CD1c-positive myeloid dendritic cell (primary cell): ENCODE results near the gene SLC17A5.
A peak's percentile ranks its signal among the peaks of the same experiment; 100 is the strongest.
"Not testable (repeated sequence)": the region's sequence is repeated elsewhere in the genome, so short reads cannot be mapped to it uniquely, and the experiment has no call there.

Experiments used
- DNase-seq: peaks from one replicate; pipeline ENCODE4 v3.0.0-alpha.2; 2016; ENCODE audit errors: extremely low spot score

SLC17A5 gene

GRCh38 chr6:73614802-73615201 lies 39.0 kb downstream of the SLC17A5 start:
- no peak for DNase-seq

- DNase-seq, result no peak
These were observed 39.8 kb downstream of the SLC17A5 start for GRCh38 chr6:73613806-73614536.

- no peak for DNase-seq
These were observed 41.2 kb downstream of the SLC17A5 start for GRCh38 chr6:73612611-73613010.

DNA sequence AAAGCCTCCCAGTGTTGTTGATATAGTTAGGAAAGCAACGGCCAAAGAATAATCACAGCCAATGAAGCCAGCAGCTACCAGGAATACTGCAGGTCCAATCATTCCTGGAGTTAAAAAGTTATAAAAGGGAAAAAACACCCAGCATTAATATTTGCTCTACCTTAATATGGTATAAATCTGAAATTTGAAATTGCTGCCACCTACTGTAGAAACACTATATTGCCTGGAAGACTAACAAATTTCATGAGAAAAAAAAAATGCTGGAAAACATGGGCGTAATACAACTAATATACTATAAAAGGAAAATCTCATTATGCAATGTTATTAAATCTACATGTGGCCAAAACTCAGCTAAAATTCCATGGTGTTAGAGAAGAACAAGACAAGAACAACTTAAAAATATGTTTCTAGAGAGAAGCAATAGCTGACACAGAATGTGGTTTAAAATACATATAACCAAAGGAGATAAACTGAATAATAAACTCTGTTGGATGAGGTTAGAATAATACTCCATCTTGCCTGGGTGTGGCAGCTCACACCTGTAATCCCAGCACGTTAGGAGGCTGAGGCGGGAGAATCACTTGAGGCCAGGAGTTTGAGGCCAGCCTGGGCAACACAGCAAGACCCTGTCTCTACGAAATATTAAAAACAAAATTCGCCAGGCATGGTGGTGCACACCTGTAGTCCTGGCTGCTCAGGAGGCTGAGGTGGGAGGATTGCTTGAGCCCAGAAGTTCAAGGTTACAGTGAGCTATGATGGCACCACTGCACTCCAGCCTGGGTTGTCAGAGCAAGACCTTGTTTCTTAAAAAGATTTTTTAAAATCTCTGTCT lies 43.1 kb downstream of the SLC17A5 start:
- DNase-seq, result peak; percentile 74

DNA sequence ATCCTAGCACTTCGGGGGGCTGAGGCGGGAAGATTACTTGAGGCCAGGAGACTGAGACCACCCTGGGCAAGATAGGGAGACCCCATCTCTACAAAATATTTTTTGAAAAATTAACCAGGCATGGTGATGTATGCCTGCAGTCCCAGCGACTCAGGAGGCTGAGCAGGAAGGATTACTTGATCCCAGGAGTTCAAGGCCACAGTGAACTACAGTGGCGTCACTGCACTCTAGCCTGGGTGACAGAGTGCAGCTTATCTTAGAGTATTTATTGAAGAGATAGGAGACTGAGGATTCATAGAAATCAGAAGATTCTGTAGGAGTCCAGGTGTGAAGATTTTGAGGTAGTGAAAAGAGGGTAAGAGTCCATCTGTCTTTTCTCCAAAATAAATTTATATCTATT lies 45.0 kb downstream of the SLC17A5 start:
- no peak for DNase-seq

- DNase-seq, result no peak
These were observed 47.4 kb downstream of the SLC17A5 start for GRCh38 chr6:73606428-73606827.

GRCh38 chr6:73604461-73604860 lies 49.3 kb downstream of the SLC17A5 start:
- DNase-seq, result no peak

DNA sequence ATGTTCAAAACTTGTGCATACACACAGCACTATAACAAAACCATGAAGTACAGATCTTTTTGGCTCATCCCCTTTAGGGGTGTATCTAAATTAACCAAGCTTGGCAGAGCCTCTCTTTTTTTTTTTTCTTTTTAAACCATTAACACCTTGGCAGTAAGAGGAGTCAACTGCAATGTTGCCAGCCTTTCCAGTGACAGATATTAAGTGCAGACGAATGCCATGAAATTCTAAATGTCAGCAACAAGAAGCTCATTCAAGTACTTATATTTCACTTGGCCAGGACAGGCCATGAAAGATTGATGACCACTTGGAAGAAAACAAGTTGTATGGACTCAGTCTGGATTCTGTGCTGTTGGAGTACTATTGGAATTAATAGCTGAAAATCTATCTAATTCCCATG lies 49.8 kb downstream of the SLC17A5 start:
- no peak for DNase-seq

- DNase-seq, result peak; percentile 20
These were observed 67.3 kb downstream of the SLC17A5 start for GRCh38 chr6:73586416-73586974.

GRCh38 chr6:73585566-73586415 lies 68.0 kb downstream of the SLC17A5 start:
- DNase-seq, result peak; percentile 86

DNA sequence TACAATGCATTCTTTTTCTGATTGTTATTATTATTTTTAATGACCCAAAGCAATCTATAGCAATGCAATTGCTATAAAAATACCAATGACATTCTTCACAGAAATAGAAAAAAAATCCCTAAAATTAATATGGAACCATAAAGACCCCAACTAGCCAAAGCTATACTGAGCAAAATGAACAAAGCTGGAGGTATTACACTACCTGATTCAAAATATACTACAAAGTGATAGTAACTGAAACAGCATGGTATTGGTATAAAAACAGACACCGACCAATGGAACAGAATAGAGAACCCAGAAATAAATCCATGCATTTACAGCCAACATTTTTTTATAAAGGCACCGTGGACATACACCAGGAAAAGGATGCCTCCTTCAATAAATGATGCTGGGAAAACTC lies 72.5 kb downstream of the SLC17A5 start:
- no peak for DNase-seq

- DNase-seq, result peak; percentile 91
These were observed 73.3 kb downstream of the SLC17A5 start for GRCh38 chr6:73580247-73581149.

- DNase-seq, result peak; percentile 66
These were observed 73.9 kb downstream of the SLC17A5 start for GRCh38 chr6:73579851-73580246.

DNA sequence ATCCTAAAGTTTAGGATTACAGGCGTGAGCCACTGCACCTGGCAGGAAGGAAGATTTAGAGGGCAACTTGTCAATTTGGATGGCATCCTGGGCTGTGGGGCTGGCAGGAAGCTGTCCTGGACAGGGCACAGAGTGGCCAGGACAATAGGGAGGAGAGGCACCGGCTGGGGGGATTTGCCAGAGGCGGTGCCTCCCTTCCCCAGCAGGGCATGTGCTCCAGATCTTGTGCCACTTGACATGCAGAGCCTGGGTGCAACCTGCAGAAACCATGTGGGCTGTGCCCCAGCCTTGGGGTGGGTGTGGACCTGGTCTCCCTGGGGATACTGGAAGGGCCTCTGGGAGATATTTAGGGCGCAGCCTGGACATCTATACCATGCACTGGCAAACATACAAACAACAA lies 74.4 kb downstream of the SLC17A5 start:
- no peak for DNase-seq

GRCh38 chr6:73577676-73578075 lies 76.1 kb downstream of the SLC17A5 start:
- DNase-seq, result no peak

- not testable (repeated sequence) for DNase-seq
These were observed 81.3 kb downstream of the SLC17A5 start for GRCh38 chr6:73572531-73572930.

DNA sequence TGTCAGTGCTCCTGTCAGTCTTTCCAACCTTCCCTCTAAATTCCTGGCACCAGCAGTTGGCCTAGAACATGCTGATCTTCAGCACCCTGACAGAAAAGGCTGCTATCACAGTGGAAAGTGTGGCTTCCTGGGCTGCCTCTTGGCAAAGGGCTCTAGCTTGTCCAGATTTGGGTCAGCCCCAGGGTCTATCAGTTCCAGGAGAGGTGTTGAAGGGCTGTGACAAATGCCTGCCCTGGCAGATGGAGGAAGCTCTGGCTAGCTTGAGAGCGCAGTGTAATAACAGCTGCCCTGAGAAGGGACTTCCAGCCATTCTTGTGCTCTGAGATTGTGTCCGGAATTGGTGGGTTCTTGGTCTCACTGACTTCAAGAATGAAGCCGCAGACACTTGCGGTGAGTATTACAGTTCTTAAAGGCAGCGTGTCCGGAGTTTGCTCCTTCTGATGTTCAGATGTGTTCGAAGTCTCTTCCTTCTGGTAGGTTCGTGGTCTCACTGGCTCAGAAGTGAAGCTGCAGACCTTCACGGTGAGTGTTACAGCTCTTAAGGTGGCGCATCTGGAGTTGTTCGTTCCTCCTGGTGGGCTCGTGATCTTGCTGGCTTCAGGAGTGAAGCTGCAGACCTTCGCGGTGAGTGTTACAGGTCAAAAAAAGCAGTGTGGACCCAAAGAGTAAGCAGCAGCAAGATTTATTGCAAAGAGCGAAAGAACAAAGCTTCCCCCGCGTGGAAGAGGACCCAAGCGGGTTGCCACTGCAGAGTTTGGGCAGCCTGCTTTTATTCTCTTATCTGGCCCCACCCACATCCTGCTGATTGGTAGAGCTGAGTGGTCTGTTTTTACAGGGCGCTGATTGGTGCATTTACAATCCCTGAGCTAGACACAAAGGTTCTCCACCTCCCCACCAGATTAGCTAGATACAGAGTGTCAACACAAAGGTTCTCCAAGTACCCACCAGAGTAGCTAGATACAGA lies 82.3 kb downstream of the SLC17A5 start:
- not testable (repeated sequence) for DNase-seq

DNA sequence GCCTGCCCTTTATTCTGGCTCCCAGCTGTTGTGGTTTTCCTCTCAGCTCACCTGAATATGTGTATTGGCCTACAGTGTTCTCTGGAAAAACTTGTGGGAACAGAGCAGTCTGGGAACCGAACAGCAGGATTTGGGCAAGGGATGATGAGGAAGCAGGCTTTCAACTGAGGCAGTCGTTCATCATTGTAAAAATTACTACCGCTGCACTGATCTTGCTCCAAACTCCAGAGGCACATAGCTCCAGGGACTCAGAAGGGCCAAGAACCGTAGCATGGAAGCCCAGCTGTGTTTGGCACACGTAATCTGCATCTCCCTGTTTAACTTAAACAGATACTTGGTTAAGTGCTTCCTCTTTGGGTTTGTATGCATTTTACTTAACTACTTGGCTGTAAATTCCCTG lies 84.7 kb downstream of the SLC17A5 start:
- no peak for DNase-seq

- peak; percentile 72 for DNase-seq
These were observed 86.7 kb downstream of the SLC17A5 start for GRCh38 chr6:73566954-73567591.
